GM19463 (cell line): ENCODE results near the gene SEMA3G.

Source experiments
- ATAC-seq: cut with Tn5 transposase; IDR thresholded peaks from one replicate; pipeline ENCODE4 v1.9.1; 2021; ENCODE audit warnings: mild to moderate bottlenecking, moderate library complexity; ENCODE audit not compliant: unreplicated experiment

Gene SEMA3G

GRCh38 chr3:52479877-52480575 is 35.1 kb upstream of the SEMA3G start:
- ATAC-seq = no peak

DNA sequence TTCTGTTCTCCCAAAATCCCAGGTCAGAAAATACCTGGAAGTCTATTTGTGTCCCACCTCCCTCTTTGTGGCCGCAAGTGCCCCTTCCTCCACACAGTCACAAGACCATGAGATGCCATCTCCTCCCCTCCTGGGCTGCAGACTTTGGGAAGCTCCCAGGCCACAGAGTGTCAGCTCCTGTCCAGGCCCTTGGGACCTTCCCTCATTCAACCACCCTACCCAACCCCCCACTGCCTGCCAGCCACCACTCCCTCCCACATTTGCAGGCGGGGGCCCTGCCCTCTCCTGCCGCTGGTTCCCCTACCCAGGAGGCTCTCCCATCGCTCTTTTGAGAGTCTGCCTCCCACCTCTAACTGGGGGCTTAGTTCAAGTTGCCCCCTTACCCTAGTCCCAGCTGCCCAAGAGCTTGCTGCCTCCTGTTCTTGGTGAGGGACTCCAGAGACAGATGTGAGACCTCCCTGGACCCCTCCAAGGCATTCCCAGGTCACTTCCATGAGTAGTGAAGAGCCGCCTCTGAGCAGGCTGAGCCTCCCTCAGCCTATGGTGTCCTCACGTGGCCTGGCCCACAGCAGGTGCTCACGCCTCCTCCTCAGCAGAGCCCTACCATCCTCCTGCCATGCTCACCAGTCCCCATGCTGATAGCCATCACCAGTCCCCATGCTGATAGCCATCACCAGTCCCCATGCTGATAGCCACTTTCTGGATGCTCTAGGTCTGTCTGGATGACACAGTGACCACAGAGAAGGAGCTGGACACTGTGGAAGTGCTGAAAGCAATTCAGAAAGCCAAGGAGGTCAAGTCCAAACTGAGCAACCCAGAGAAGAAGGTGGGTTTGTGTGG is 34.4 kb upstream of the SEMA3G start:
- no peak for ATAC-seq

GRCh38 chr3:52477796-52478095 is 32.8 kb upstream of the SEMA3G start:
- no peak for ATAC-seq

- no peak for ATAC-seq
These were observed 32.3 kb upstream of the SEMA3G start for GRCh38 chr3:52477076-52477795.

GRCh38 chr3:52473026-52473425 is 28.1 kb upstream of the SEMA3G start:
- ATAC-seq = no peak

GRCh38 chr3:52472239-52473000 is 27.5 kb upstream of the SEMA3G start:
- ATAC-seq = no peak

GRCh38 chr3:52471371-52472238 is 26.7 kb upstream of the SEMA3G start:
- ATAC-seq = no peak

DNA sequence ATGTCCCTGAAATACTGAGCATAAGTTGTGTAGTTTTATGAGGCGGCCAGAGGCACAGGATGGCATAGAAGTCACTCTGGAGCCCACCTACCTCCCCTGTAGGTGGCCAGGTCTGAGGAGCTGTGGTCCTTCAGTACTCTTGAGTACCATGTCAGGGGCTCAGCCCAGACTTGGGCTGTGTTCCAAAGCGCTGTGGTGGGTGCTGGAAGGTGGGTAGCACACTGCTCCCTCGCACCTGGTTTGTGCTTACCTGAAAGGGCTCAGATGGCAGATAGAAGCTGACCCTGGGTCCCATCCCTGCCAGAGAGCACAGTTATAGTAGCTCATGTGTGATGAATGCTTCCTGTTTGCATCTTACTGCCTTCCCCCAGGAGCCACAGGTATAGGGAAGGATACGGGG is 26.0 kb upstream of the SEMA3G start:
- no peak for ATAC-seq

GRCh38 chr3:52469001-52469400 is 24.1 kb upstream of the SEMA3G start:
- ATAC-seq = no peak

- ATAC-seq = no peak
These were observed 23.4 kb upstream of the SEMA3G start for GRCh38 chr3:52468336-52468735.

GRCh38 chr3:52463416-52463815 is 18.5 kb upstream of the SEMA3G start:
- ATAC-seq = no peak

DNA sequence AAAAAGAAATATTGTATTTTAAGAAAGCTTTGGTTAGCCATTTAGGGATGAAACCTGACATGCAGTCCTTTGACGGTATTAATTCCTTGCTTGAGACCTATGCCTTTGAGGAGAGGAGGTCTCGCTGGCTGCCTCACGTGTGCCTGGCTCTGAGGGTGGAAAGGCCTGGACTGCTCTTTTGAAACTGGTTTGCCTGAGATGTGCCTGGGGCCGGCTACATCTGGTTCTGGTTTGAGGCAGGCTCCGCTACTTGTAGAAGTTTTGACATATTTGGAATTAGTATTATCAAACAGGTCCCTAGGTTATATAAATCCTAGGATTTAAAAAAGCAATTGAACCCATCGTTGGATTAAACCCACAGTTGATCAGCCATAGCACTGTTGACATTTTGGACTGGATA is 17.0 kb upstream of the SEMA3G start:
- ATAC-seq = no peak

GRCh38 chr3:52458770-52459545 is 14.1 kb upstream of the SEMA3G start:
- no peak for ATAC-seq

DNA sequence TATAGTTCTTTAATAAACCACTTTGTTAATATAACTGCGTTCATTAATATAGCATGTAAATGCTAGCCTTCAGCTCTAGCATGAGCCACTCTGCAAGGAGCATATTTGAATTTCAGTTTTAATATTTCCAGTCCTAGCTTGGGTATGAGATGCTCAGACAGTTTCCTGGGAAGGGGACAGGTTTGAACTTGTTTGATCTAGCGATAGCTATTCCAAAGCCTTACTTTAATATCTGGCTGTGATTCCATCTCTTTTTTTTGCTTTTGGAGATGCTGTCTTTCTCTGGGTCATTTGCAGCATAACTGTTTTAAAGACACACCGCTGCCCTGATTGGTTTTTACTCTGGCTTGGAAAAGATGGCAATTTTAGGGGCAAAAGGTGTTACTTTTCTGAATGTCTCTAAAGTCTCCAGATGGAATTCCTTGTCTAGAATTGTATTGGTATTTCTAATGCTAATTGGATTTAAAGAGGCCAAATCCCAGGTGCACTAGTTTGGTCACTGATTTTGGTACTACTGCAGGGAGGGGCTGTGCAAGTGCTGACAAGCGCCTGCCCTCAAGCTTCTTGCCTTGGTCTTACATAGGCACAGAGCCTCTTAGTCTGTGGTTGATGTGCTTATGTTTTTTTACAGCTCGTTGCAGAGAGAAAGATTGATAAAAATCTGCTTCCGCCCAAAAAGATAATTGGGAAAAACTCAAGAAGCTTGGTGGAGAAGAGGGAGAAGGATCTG is 13.3 kb upstream of the SEMA3G start:
- no peak for ATAC-seq

DNA sequence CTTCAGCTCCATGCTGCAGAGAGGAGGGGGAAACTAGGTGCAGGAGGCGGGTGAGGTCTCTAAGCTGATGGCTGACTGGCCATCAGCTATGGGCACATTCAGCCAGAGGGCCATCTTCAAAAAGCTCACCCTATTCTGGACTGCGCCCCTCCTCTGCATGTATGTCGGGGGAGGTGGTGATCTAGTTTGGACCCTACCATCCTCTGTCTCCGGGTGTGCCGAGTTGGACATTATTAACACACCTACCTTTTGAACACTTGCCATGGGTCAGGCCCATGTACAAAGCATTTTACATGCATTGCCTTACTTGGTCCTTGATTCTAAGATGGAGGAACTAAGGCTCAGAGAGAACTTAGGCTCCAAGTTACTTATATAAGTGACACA is 11.9 kb upstream of the SEMA3G start:
- ATAC-seq = no peak

DNA sequence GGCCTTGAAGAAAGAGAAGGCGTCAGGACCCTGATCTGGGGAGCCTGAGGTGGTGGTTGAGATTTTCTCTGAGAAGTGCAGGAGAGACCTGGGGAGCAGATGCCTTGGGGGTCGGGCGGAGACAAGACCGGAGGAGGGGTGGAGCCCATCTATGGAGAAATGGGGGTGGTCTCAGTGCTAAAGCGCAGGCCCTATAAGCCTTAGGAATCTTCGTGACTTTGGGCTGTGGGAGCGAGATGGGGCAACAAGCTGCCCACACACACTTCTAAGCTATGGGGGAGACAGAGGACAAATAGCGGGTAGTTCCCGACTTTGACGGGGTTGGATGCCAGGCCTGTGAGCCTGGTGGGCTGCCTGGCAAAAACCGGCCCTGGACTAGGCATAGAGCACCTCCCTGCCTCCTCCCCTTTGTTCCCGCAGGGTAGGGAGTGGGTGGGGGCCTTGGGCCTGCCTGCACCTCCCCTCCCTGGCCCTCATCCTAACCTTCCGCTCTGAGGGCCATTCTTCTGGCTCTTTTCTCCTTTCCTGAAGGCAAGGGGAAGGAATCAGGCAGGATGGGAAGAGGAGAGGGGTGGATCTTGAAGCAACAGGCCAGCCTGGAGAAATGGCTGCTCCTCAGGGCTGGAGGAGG is 11.4 kb upstream of the SEMA3G start:
- ATAC-seq = no peak

- peak; percentile 91 for ATAC-seq
These were observed 10.6 kb upstream of the SEMA3G start, which contains the start of gene NISCH for GRCh38 chr3:52455283-52456168. TSS of gene NISCH (plus strand) at chr3:52455604. CDS start at chr3:52455642, 38 bp downstream.
